T-cell (primary cell): ENCODE results near the gene IFT22. TPM values are rescaled to one million over a fixed set of nuclear protein-coding genes. Genes with fewer than 3 reads are reported as not detected.

Source experiments
- ATAC-seq, 4 experiments: fragments of 200-7000 bp in 3 of 4; fragments of 150-1000 bp in 1 of 4; cut with Tn5 transposase; replicated peaks in 1 of 4; 1 replicate in 3 of 4; 2 replicates in 1 of 4; pipeline ENCODE4 v1.10.0; 2021; ENCODE audit warnings: moderate library complexity in 3 of 4, mild to moderate bottlenecking in 2 of 4, moderate number of reproducible peaks in 1 of 4
- CTCF ChIA-PET, 2 donors: fragments of 300-600 bp; sonication (Branson Sonifier 250); formaldehyde crosslinking; loops; one replicate each; lab custom pipeline; 2022; ENCODE audit warnings: antibody characterized with exemption in 2 of 2; lab: Charles Lee
- POLR2A ChIA-PET, 2 donors: fragments of 300-600 bp; sonication (Branson Sonifier 250); formaldehyde crosslinking; loops; one replicate each; lab custom pipeline; 2022; ENCODE audit warnings: antibody characterized with exemption in 2 of 2; lab: Charles Lee
- DNase-seq, 35 experiments: peaks; one replicate each; pipeline versions ENCODE4 v3.0.0 to v3.0.0-alpha.2; 2013 to 2023
- H3K27ac ChIP-seq: one replicate; pipeline ENCODE4 v1.5.1; 2013; ENCODE audit warnings: low read length
- H3K27me3 ChIP-seq, 2 experiments: replicated peaks in 1 of 2; 1 replicate in 1 of 2; 2 replicates in 1 of 2; pipeline versions ENCODE4 v1.6.1 to v1.7.0; 2013; ENCODE audit warnings: low read length in 1 of 2, mixed read lengths in 1 of 2; ENCODE audit not compliant: control insufficient read depth in 2 of 2, insufficient read depth in 2 of 2; ENCODE audit errors: extremely low read depth in 1 of 2
- H3K36me3 ChIP-seq, 2 donors: 1 replicate in 1 of 2; 2 replicates in 1 of 2; pipeline versions ENCODE4 v1.6.1 to v1.7.0; 2013; ENCODE audit warnings: low read length in 1 of 2; ENCODE audit not compliant: control insufficient read depth in 2 of 2, insufficient read depth in 1 of 2; ENCODE audit errors: extremely low read depth in 1 of 2
- H3K4me1 ChIP-seq, 2 experiments: 1 replicate in 1 of 2; 2 replicates in 1 of 2; pipeline versions ENCODE4 v1.6.1 to v1.7.0; 2013; ENCODE audit warnings: low read length in 2 of 2, mixed read lengths in 1 of 2; ENCODE audit not compliant: insufficient read depth in 2 of 2, control insufficient read depth in 1 of 2; ENCODE audit errors: extremely low read depth in 1 of 2
- H3K4me3 ChIP-seq, 2 donors: 1 replicate in 1 of 2; 2 replicates in 1 of 2; pipeline versions ENCODE4 v1.5.1 to v1.7.0; 2013; ENCODE audit warnings: mild to moderate bottlenecking in 2 of 2, low read length in 1 of 2, moderate library complexity in 1 of 2; ENCODE audit not compliant: control insufficient read depth in 1 of 2; ENCODE audit errors: extremely low read depth in 1 of 2
- H3K9me3 ChIP-seq: 2 replicates; pipeline ENCODE4 v1.7.0; 2013
- H3K27ac Mint-ChIP-seq, 2 donors: one replicate each; pipeline ENCODE4 v1.8.0; 2020 to 2021; ENCODE audit warnings: mild to moderate bottlenecking in 2 of 2, mixed read lengths in 2 of 2
- H3K27me3 Mint-ChIP-seq, 2 donors: one replicate each; pipeline ENCODE4 v1.8.0; 2021 to 2022; ENCODE audit warnings: mixed read lengths in 2 of 2
- H3K36me3 Mint-ChIP-seq: one replicate; pipeline ENCODE4 v1.8.0; 2021; ENCODE audit warnings: mixed read lengths
- H3K4me1 Mint-ChIP-seq, 3 donors: one replicate each; pipeline ENCODE4 v1.8.0; 2020 to 2022; ENCODE audit warnings: mixed read lengths in 3 of 3, mild to moderate bottlenecking in 1 of 3
- H3K4me3 Mint-ChIP-seq, 3 donors: one replicate each; pipeline ENCODE4 v1.8.0; 2020 to 2022; ENCODE audit warnings: mild to moderate bottlenecking in 3 of 3, mixed read lengths in 3 of 3, moderate library complexity in 3 of 3
- H3K9me3 Mint-ChIP-seq, 3 donors: one replicate each; pipeline ENCODE4 v1.8.0; 2020 to 2022; ENCODE audit warnings: mixed read lengths in 3 of 3
- WGBS: methylation state at CpG from one replicate; pipeline ENCODE4 v1.1.5; 2013; ENCODE audit warnings: missing lambda C conversion rate; ENCODE audit not compliant: insufficient coverage; 5-methylcytosine and 5-hydroxymethylcytosine counted together
- total RNA-seq, 35 experiments: library from RNA in 6 of 35; stranded (reverse) in 6 of 35; fragments of 120-200 nt in 1 of 35; gene quantifications; one replicate each; pipeline versions ENCODE4 v1.2.1 to v1.2.4 and lab custom pipeline; 2013 to 2026

Gene IFT22
- total RNA-seq, 5 donors from 2014 or later (not counting 1 experiment from before 2014, with no cell fraction given): 1.4 to 6.5 (median 4.6) TPM

- Mint-ChIP-seq H3K27ac (peak overlapping the region in 1 of 2 donors; percentile 29), H3K27me3 (peaks cover 46 to 66% of the 10 kb centered on the region in 2 donors), H3K9me3 (peaks cover 8 to 14% (median 9%) of the 10 kb centered on the region in 3 donors), H3K36me3 (peaks cover 9% of the 10 kb centered on the region), H3K4me1 (peaks cover 0 to 17% (median 13%) of the 10 kb centered on the region in 3 donors), H3K4me3 (peak overlapping the region in 1 of 3 donors; percentile 0)
- peak in 1 of 4 experiments; percentile 15 for ATAC-seq
- Histone ChIP-seq H3K4me1 (peaks cover 0 to 25% of the 10 kb centered on the region in 2 experiments), H3K36me3 (no peaks in the 10 kb centered on the region), H3K4me3 (no peak overlapping the region), H3K27ac (no peak overlapping the region), H3K27me3 (peaks cover 10 to 89% of the 10 kb centered on the region in 2 experiments), H3K9me3 (peaks cover 2% of the 10 kb centered on the region)
- ChIA-PET POLR2A (no interaction called here), CTCF (interaction anchor here in 1 of 2 donors (0.6 kb wide), 1 partner anchor 159 kb away, joined by 8 read pairs; no protein-coding TSS in a partner anchor)
- WGBS: 25% methylated on average over 39 of the region's 40 CpGs
- no peak for DNase-seq
These were observed 18.4 kb downstream of the IFT22 start for GRCh38 chr7:101303102-101303701.

GRCh38 chr7:101302641-101303101 lies 18.9 kb downstream of the IFT22 start:
- Histone ChIP-seq H3K9me3 (peaks cover 2% of the 10 kb centered on the region), H3K27me3 (peaks cover 14 to 89% of the 10 kb centered on the region in 2 experiments), H3K36me3 (no peaks in the 10 kb centered on the region), H3K27ac (no peak overlapping the region), H3K4me1 (peaks cover 0 to 20% of the 10 kb centered on the region in 2 experiments), H3K4me3 (peak overlapping the region in 1 of 2 donors; percentile 41)
- peaks cover 0 to 14% (median 11%) of the 10 kb centered on the region in 3 donors for H3K4me1 Mint-ChIP-seq
- DNase-seq (no peak), ATAC-seq (no peak)
- H3K27me3 Mint-ChIP-seq: peaks cover 47 to 64% of the 10 kb centered on the region in 2 donors
- CTCF ChIA-PET: interaction anchor here in 1 of 2 donors (0.6 kb wide), 1 partner anchor 159 kb away, joined by 8 read pairs; no protein-coding TSS in a partner anchor
- 16% methylated on average over 35 of the region's 37 CpGs for WGBS
- H3K27ac Mint-ChIP-seq: no peak overlapping the region
- peak overlapping the region in 1 of 3 donors; percentile 12 for H3K4me3 Mint-ChIP-seq
- POLR2A ChIA-PET: no interaction called here
- peaks cover 9% of the 10 kb centered on the region for H3K36me3 Mint-ChIP-seq
- peaks cover 8 to 14% (median 9%) of the 10 kb centered on the region in 3 donors for H3K9me3 Mint-ChIP-seq

- ATAC-seq (no peak), DNase-seq (no peak)
- POLR2A ChIA-PET: no interaction called here
- peaks cover 0 to 14% (median 11%) of the 10 kb centered on the region in 3 donors for H3K4me1 Mint-ChIP-seq
- Histone ChIP-seq H3K9me3 (peaks cover 2% of the 10 kb centered on the region), H3K27me3 (peaks cover 14 to 83% of the 10 kb centered on the region in 2 experiments), H3K4me1 (peaks cover 0 to 20% of the 10 kb centered on the region in 2 experiments), H3K4me3 (no peak overlapping the region), H3K27ac (no peak overlapping the region), H3K36me3 (no peaks in the 10 kb centered on the region)
- 52% methylated on average over 9 of the region's 16 CpGs for WGBS
- H3K36me3 Mint-ChIP-seq: peaks cover 9% of the 10 kb centered on the region
- no peak overlapping the region for H3K27ac Mint-ChIP-seq
- H3K27me3 Mint-ChIP-seq: peaks cover 46 to 65% of the 10 kb centered on the region in 2 donors
- peaks cover 8 to 14% (median 9%) of the 10 kb centered on the region in 3 donors for H3K9me3 Mint-ChIP-seq
- CTCF ChIA-PET: no interaction called here
- peak overlapping the region in 1 of 3 donors; percentile 11 for H3K4me3 Mint-ChIP-seq
These were observed 20.9 kb downstream of the IFT22 start for GRCh38 chr7:101300465-101301376.

- H3K4me3 ChIP-seq: no peak overlapping the region
- H3K4me1 ChIP-seq: peaks cover 0 to 20% of the 10 kb centered on the region in 2 experiments
- POLR2A ChIA-PET: interaction anchor here in 1 of 2 donors (0.7 kb wide), 1 partner anchor 9 kb away, joined by 3 read pairs; no protein-coding TSS in a partner anchor
- Mint-ChIP-seq H3K4me3 (peak overlapping the region in 1 of 3 donors; percentile 44), H3K4me1 (peaks cover 0 to 14% (median 11%) of the 10 kb centered on the region in 3 donors), H3K27me3 (peaks cover 52 to 73% of the 10 kb centered on the region in 2 donors), H3K36me3 (peaks cover 9% of the 10 kb centered on the region), H3K9me3 (peaks cover 8 to 14% (median 9%) of the 10 kb centered on the region in 3 donors), H3K27ac (no peak overlapping the region)
- WGBS: 17% methylated on average over 71 of the region's 72 CpGs
- DNase-seq (no peak), ATAC-seq (peak in 2 of 4 experiments; percentile 17 to 29)
- H3K9me3 ChIP-seq: peaks cover 2% of the 10 kb centered on the region
- CTCF ChIA-PET: no interaction called here
- no peak overlapping the region for H3K27ac ChIP-seq
- peaks cover 14 to 83% of the 10 kb centered on the region in 2 experiments for H3K27me3 ChIP-seq
- no peaks in the 10 kb centered on the region for H3K36me3 ChIP-seq
These were observed 21.8 kb downstream of the IFT22 start for GRCh38 chr7:101299511-101300464.

- Mint-ChIP-seq H3K4me1 (peaks cover 6 to 14% (median 13%) of the 10 kb centered on the region in 3 donors), H3K9me3 (no peaks in the 10 kb centered on the region), H3K4me3 (no peak overlapping the region), H3K36me3 (no peaks in the 10 kb centered on the region), H3K27me3 (peaks cover 46 to 71% of the 10 kb centered on the region in 2 donors), H3K27ac (no peak overlapping the region)
- CTCF ChIA-PET: no interaction called here
- Histone ChIP-seq H3K9me3 (no peaks in the 10 kb centered on the region), H3K4me3 (no peak overlapping the region), H3K27ac (no peak overlapping the region), H3K4me1 (peaks cover 0 to 11% of the 10 kb centered on the region in 2 experiments), H3K27me3 (peaks cover 6 to 79% of the 10 kb centered on the region in 2 experiments), H3K36me3 (no peaks in the 10 kb centered on the region)
- 92% methylated on average over 5 of the region's 8 CpGs for WGBS
- POLR2A ChIA-PET: no interaction called here
- DNase-seq (no peak), ATAC-seq (no peak)
These were observed 26.8 kb downstream of the IFT22 start for GRCh38 chr7:101294832-101295121.
